ENCODE data around the gene PHLDA3.

PHLDA3 gene

DNA sequence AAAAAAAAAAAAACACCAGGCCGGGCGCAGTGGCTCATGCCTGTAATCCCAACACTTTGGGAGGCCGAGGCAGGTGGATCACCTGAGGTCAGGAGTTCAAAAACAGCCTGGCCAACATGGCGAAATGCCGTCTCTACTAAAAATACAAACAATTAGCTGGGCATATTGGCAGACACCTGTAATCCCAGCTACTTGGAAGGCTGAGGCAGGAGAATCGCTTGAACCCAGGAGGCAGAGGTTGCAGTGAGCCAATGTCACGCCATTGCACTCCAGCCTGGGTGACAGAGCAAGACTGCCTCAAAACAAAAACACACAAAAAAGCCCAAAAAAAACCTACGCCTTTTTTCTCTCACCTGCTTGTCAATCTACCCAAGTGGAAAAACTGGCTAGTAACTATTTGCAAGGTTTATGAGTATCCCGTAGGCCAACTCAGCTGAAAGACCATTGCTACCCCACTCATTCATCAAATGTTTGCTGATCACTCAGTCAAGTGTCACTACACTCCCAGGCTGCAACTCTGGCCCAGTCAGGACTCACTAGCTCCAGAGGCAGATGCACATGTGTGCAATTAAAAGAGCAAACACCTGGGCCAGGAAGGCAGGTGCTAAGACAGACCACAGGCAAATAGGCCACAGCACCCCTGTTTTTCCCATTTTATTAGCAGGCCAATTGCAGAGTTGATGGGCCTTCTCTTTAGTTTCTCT lies 36.0 kb upstream of the PHLDA3 start:
- FAIRE-seq (no peak), DNase-seq (ENCODE audit: insufficient read length, low spot score) (no peak)
- TF ChIP-seq POLR2A (IDR thresholded peaks at IDR 0.05; ENCODE audit: low read depth, low read length) (no peak), SPI1 (IDR thresholded peaks at IDR 0.05; ENCODE audit: low read depth, low read length) (no peak), TAF1 (IDR thresholded peaks at IDR 0.05; ENCODE audit: low read depth, low read length) (no peak), POU2F2 (IDR thresholded peaks at IDR 0.05; ENCODE audit: low read depth, low read length) (no peak), PAX5 (IDR thresholded peaks at IDR 0.05; ENCODE audit: insufficient read depth, low read length, severe bottlenecking) (no peak)

DNA sequence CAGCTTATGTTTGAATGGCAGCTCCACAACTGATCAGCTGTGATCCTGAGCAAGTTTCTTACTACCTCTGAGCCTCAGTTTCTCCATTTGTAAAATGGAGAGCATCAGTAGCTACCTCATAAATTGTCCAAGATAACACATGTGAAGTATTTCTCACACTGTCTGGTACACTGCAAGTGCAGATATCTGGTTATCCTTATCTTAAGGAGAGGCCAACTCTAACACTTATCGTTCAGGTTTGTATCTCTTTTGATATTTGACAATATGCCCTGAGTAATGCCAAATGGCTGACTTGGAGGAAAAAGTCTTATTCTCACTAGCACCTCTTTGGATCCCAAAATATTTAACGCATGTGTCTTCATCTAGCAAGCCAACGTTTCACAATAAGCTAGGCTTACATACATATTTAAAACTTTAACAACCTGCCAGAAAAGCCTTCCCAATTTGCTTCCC lies 35.2 kb upstream of the PHLDA3 start:
- TF ChIP-seq SPI1 (IDR thresholded peaks at IDR 0.05; ENCODE audit: low read depth, low read length) (no peak), POLR2A (IDR thresholded peaks at IDR 0.05; ENCODE audit: low read depth, low read length) (no peak), PAX5 (IDR thresholded peaks at IDR 0.05; ENCODE audit: insufficient read depth, low read length, severe bottlenecking) (no peak), POLR2AphosphoS5 (IDR thresholded peaks at IDR 0.05; ENCODE audit: low read depth, low read length) (no peak), TAF1 (IDR thresholded peaks at IDR 0.05; ENCODE audit: low read depth, low read length) (no peak), POU2F2 (IDR thresholded peaks at IDR 0.05; ENCODE audit: low read depth, low read length) (no peak)
- DNase-seq (ENCODE audit: insufficient read length, low spot score) = no peak
- FAIRE-seq = no peak

DNA sequence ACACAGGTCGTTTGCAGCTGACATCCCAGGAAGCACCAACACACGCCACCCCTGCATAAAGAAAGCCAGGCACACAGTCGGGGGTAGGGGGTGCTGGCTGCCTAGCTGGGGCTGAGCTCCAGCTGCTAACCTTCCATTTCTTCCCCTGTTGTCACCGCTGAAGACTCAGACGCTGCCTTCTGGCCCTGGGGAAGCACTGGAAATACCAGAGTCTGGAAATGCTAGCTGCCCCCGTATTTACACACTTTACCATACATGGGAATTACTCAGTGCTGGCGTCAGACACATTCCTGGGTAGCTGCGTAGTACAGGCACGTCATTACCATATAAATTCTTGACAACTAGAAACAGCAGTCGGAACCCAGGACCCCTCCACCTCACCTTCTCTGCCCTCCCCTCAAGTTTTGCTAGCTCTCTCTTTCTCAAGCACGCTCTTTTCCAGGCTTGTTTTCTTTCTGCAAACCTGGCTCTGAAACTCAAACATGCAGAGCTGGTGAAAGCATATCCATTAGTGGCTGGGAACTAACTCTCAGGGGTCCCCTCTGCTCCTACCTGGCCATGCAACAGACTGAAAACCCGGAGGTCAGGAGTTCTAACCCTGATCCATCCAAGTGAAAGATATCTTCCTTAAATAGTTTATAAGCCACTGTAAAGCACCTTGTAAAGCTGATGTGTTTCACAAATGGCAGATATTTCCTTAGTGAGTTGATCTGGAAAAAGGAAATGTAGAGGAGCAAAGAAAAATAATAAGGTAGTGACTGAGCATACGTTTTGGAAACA lies 34.6 kb upstream of the PHLDA3 start:
- FAIRE-seq (no peak), DNase-seq (ENCODE audit: insufficient read length, low spot score) (no peak)
- TF ChIP-seq PAX5 (IDR thresholded peaks at IDR 0.05; ENCODE audit: insufficient read depth, low read length, severe bottlenecking) (no peak), POLR2A (IDR thresholded peaks at IDR 0.05; ENCODE audit: low read depth, low read length) (no peak), POU2F2 (IDR thresholded peaks at IDR 0.05; ENCODE audit: low read depth, low read length) (no peak), TAF1 (IDR thresholded peaks at IDR 0.05; ENCODE audit: low read depth, low read length) (no peak), POLR2AphosphoS5 (IDR thresholded peaks at IDR 0.05; ENCODE audit: low read depth, low read length) (no peak), SPI1 (IDR thresholded peaks at IDR 0.05; ENCODE audit: low read depth, low read length) (no peak)

DNA sequence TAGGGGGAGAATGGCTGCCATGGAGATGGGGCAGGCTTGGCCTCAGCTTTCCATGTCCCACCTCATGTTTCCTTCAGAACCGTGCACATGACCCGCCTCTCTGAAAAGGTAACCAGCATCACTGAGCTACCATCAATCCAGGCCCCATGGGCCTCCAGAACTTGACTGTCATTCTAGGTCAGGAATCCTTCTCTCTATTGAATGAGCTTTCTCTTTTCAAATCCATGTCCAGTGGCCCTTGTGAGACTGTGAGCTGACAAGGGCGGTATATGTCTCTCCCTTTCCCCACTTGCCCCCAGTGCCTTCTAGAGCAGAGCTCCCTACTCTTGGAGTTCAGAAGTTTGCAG lies 33.5 kb upstream of the PHLDA3 start:
- DNase-seq (ENCODE audit: insufficient read length, low spot score) = no peak
- FAIRE-seq = no peak

DNA sequence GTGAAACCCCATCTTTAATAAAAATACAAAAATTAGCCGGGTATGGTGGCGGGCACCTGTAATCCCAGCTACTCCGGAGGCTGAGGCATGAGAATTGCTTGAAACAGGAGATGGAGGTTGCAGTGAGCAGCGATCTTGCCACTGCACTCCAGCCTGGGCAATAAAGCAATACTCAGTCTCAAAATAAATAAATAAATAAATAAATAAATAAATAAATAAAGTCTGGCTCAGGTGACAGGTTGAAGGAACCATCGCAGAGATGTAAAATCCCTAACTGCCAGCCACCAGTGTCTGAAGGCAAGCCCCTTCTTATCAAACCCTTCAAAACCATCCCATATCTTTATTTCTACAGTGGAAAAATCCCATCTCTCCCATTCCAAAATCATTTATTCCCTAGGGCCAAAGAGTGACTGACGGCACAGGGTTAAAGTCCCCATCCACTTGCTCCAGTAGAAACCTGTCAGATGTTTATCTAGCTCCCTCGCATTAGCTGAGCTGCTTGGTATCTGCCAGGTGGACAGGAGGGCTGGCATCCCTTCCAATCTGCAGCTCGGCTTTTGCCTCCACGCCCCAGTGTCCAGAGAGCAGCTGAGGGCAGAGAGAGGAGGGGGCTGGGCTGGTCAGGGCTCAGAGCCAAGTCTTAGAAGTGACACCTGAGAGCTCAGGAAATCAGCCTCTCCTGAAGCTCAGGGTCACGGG lies 33.0 kb upstream of the PHLDA3 start:
- DNase-seq (ENCODE audit: insufficient read length, low spot score) (no peak), FAIRE-seq (no peak)
- TF ChIP-seq TAF1 (IDR thresholded peaks at IDR 0.05; ENCODE audit: low read depth, low read length) (no peak), POU2F2 (IDR thresholded peaks at IDR 0.05; ENCODE audit: low read depth, low read length) (no peak), SPI1 (IDR thresholded peaks at IDR 0.05; ENCODE audit: low read depth, low read length) (no peak), PAX5 (IDR thresholded peaks at IDR 0.05; ENCODE audit: insufficient read depth, low read length, severe bottlenecking) (no peak), POLR2AphosphoS5 (IDR thresholded peaks at IDR 0.05; ENCODE audit: low read depth, low read length) (no peak), POLR2A (IDR thresholded peaks at IDR 0.05; ENCODE audit: low read depth, low read length) (no peak)

More for the DNA sequence above, 33.5 kb upstream of the PHLDA3 start:
- TF ChIP-seq PAX5 (IDR thresholded peaks at IDR 0.05; ENCODE audit: insufficient read depth, low read length, severe bottlenecking) = no peak

DNA sequence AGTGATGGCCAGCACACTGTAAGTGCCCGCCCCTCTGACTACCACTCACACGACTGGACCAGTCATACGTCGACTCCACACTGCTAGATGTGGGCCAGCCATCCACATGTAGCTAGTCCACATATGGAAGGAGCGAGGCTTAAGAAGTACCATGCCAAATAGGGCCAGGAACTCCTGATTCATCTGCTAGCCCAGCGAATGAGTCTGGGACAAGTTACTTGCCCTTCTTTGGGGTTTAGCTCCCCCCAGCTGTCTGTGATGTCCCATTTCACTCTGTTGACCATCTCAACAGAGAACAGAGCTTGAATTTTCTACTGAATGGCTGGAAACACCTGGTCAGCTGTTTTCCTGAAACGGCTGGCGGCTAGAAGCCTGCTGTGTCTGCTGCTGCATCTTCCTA lies 32.2 kb upstream of the PHLDA3 start:
- DNase-seq (ENCODE audit: insufficient read length, low spot score) (no peak), FAIRE-seq (no peak)
- TF ChIP-seq SPI1 (IDR thresholded peaks at IDR 0.05; ENCODE audit: low read depth, low read length) = no peak
- no peak for TF ChIP-seq PAX5 (IDR thresholded peaks at IDR 0.05; ENCODE audit: insufficient read depth, low read length, severe bottlenecking)
- TF ChIP-seq POLR2AphosphoS5 (IDR thresholded peaks at IDR 0.05; ENCODE audit: low read depth, low read length) = no peak
- TF ChIP-seq TAF1 (IDR thresholded peaks at IDR 0.05; ENCODE audit: low read depth, low read length) = no peak
- TF ChIP-seq POLR2A (IDR thresholded peaks at IDR 0.05; ENCODE audit: low read depth, low read length) = no peak
- no peak for TF ChIP-seq POU2F2 (IDR thresholded peaks at IDR 0.05; ENCODE audit: low read depth, low read length)

DNA sequence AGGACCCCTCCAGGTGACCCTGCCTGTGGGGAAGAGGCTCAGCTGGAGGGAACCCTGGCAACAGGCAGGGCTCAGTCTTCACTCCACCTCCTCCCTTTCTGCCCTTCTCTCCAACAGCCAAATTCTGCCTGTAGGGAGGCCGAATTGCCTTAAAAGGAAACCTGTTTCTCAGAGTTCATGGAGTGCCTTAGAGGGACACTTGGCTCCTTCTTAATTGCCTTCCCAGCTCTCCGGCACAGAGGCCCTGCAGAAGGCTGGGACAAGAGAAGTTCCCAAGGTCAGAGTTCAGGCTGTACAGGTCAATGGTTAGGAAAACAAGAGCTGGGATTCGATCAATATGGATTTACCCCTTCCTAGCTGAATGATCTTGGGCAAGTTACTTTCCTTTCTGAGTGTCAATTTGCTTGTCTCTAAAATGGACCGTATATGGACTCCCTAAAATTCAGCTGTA lies 31.7 kb upstream of the PHLDA3 start:
- no peak for TF ChIP-seq SPI1 (IDR thresholded peaks at IDR 0.05; ENCODE audit: low read depth, low read length)
- no peak for TF ChIP-seq PAX5 (IDR thresholded peaks at IDR 0.05; ENCODE audit: insufficient read depth, low read length, severe bottlenecking)
- no peak for TF ChIP-seq POLR2AphosphoS5 (IDR thresholded peaks at IDR 0.05; ENCODE audit: low read depth, low read length)
- no peak for TF ChIP-seq POU2F2 (IDR thresholded peaks at IDR 0.05; ENCODE audit: low read depth, low read length)
- TF ChIP-seq TAF1 (IDR thresholded peaks at IDR 0.05; ENCODE audit: low read depth, low read length) = no peak
- no peak for TF ChIP-seq POLR2A (IDR thresholded peaks at IDR 0.05; ENCODE audit: low read depth, low read length)
- FAIRE-seq (no peak), DNase-seq (ENCODE audit: insufficient read length, low spot score) (no peak)

DNA sequence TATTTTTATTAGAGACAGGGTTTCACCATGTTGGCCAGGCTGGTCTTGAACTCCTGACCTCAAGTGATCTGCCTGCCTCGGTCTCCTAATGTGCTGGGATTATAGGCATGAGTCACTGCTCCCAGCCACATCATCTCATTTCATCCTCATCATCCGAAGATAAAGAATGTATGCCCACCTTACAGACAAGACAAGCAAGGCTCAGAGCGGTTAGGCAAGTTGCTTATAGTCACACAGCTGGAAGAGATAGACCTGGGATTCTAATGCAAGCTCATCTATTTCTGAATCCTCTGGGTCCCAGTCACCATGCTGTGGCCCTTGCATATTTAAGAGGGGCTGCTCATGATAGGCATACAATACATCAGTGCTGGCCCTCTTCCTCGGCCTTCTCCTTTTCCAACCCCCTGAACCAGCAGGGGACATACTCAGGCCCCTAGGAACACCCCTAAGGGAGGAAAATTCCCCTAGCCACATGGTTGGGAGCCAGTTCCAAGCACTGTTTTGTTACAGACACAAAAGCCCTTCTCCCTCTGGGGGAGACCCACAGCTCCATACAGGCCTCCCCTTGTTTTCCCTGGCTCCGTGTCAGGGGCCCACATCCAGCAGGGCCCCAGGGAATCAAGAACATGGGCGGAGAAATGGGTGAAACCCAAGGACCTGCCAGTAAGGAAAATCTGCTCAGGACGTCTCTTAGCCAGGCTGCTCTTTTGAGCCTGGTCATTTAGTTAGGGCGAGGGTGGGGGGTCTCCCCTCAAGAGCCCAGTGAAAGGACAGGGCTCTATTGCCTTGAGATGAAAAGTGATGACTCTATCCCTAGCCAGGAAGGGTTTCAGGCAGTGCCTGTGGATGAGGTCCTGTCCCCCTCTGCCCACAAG lies 31.0 kb upstream of the PHLDA3 start:
- no peak for FAIRE-seq
- DNase-seq (ENCODE audit: insufficient read length, low spot score) = no peak
- TF ChIP-seq TAF1 (IDR thresholded peaks at IDR 0.05; ENCODE audit: low read depth, low read length) (no peak), PAX5 (IDR thresholded peaks at IDR 0.05; ENCODE audit: insufficient read depth, low read length, severe bottlenecking) (no peak), POU2F2 (IDR thresholded peaks at IDR 0.05; ENCODE audit: low read depth, low read length) (no peak), POLR2A (IDR thresholded peaks at IDR 0.05; ENCODE audit: low read depth, low read length) (no peak), POLR2AphosphoS5 (IDR thresholded peaks at IDR 0.05; ENCODE audit: low read depth, low read length) (no peak), SPI1 (IDR thresholded peaks at IDR 0.05; ENCODE audit: low read depth, low read length) (no peak)

Data from GM12891 (cell line).